H1 (cell line): ENCODE data around the gene FAM186B. TPM values are rescaled to one million over a fixed set of nuclear protein-coding genes. Genes with fewer than 3 reads are reported as not detected.

Experiments used
- CBX5 ChIP-seq: fragments of 300-800, 300-1000 bp; sonication (generic); IDR thresholded peaks from 2 replicates; pipeline ENCODE4 v1.7.1; 2016; ENCODE audit warnings: antibody characterized with exemption, low read length, low read depth
- CHD2 ChIP-seq: IDR thresholded peaks from 2 replicates; pipeline ENCODE4 v1.6.1; 2012; ENCODE audit warnings: low read length, improper control_type of control experiment
- CHD7 ChIP-seq: fragments of 300-600 bp; sonication (generic); IDR thresholded peaks from 2 replicates; pipeline ENCODE4 v1.7.1; 2012; ENCODE audit warnings: low read length, moderate library complexity, mild to moderate bottlenecking, inconsistent platforms; ENCODE audit not compliant: insufficient replicate concordance
- EP300 ChIP-seq, 2 experiments: IDR thresholded peaks; 1 replicate in 1 of 2; 2 replicates in 1 of 2; pipeline ENCODE4 v1.6.1; 2011 to 2012; ENCODE audit warnings: low read depth in 2 of 2, low read length in 2 of 2, mild to moderate bottlenecking in 2 of 2, borderline replicate concordance in 1 of 2, inconsistent platforms in 1 of 2, moderate library complexity in 1 of 2
- HDAC2 ChIP-seq, 2 experiments: fragments of 300-600 bp in 1 of 2; sonication (generic) in 1 of 2; IDR thresholded peaks; 2 replicates each; pipeline ENCODE4 v1.6.1; 2011 to 2012; ENCODE audit warnings: low read depth in 2 of 2, low read length in 2 of 2, mild to moderate bottlenecking in 2 of 2, moderate library complexity in 2 of 2, borderline replicate concordance in 1 of 2, inconsistent platforms in 1 of 2
- POU5F1 ChIP-seq: IDR thresholded peaks from 2 replicates; pipeline ENCODE4 v1.6.1; 2011; ENCODE audit warnings: low read depth, mild to moderate bottlenecking, low read length, moderate library complexity
- RNF2 ChIP-seq: fragments of 200-900, 300-1000 bp; sonication (generic); IDR thresholded peaks from 2 replicates; pipeline ENCODE4 v1.7.1; 2016; ENCODE audit warnings: borderline replicate concordance, low read depth, mild to moderate bottlenecking, antibody characterized with exemption, low read length; ENCODE audit not compliant: poor library complexity, severe bottlenecking; ENCODE audit errors: missing control alignments
- SP4 ChIP-seq: IDR thresholded peaks from 2 replicates; pipeline ENCODE4 v1.6.1; 2012; ENCODE audit warnings: low read length, inconsistent platforms
- TAF1 ChIP-seq: IDR thresholded peaks from 2 replicates; pipeline ENCODE4 v1.6.1; 2011; ENCODE audit warnings: mild to moderate bottlenecking, low read depth, low read length
- ZNF274 ChIP-seq: IDR thresholded peaks from 2 replicates; pipeline ENCODE4 v1.7.0; 2012; ENCODE audit warnings: low read length, borderline replicate concordance; ENCODE audit errors: extremely low read depth
- polyA plus RNA-seq, 7 experiments: library from polyadenylated mRNA; depleted of rRNA in 3 of 7; stranded (reverse) in 5 of 7; unstranded in 2 of 7; fragments of >200 nt in 5 of 7; fragments of 200-250 nt in 2 of 7; gene quantifications; 1 replicate in 5 of 7; 2 replicates in 1 of 7; 4 replicates in 1 of 7; pipeline versions ENCODE4 v1.2.1 to v1.2.3, GENCODE V29; 2011 to 2013; ENCODE audit warnings: missing spikeins in 2 of 7, mixed read lengths in 2 of 7
- total RNA-seq: library from RNA; stranded (reverse); fragmentation: NEBNext Ultra II Directional; extraction: Animal tissue kit (Norgen Biotek cat#: 25700); gene quantifications from 2 replicates; pipeline ENCODE4 v1.2.1, GENCODE V29; 2021

Gene FAM186B
- total and polyA plus RNA-seq, 2 of the 8 experiments (the other 6 are each of a cell fraction or from before 2014, with no cell fraction given), result 0.12 to 0.73 TPM

GRCh38 chr12:49627752-49628360, 22.4 kb upstream of the FAM186B start (continued):
- TF ChIP-seq CHD7 (no peak), EP300 (IDR thresholded peaks at IDR 0.05; ENCODE audit: borderline replicate concordance in 1 of 2, low read depth in 2 of 2, low read length in 2 of 2) (no peak), RNF2 (no peak), SP4 (no peak), TAF1 (no peak), CHD2 (no peak), POU5F1 (no peak), HDAC2 (IDR thresholded peaks at IDR 0.05; ENCODE audit: borderline replicate concordance in 1 of 2, low read depth in 2 of 2, low read length in 2 of 2) (no peak), ZNF274 (no peak), CBX5 (no peak)
